Right kidney (tissue), 1 donor: ENCODE data around the gene HOXA9.

ENCODE experiments used
- DNase-seq: peaks from one replicate; pipeline ENCODE4 v3.0.0-alpha.2; 2016

Gene HOXA9

GRCh38 chr7:27113991-27114769, 51.2 kb downstream of the HOXA9 start:
- peak; percentile 59 for DNase-seq

DNA sequence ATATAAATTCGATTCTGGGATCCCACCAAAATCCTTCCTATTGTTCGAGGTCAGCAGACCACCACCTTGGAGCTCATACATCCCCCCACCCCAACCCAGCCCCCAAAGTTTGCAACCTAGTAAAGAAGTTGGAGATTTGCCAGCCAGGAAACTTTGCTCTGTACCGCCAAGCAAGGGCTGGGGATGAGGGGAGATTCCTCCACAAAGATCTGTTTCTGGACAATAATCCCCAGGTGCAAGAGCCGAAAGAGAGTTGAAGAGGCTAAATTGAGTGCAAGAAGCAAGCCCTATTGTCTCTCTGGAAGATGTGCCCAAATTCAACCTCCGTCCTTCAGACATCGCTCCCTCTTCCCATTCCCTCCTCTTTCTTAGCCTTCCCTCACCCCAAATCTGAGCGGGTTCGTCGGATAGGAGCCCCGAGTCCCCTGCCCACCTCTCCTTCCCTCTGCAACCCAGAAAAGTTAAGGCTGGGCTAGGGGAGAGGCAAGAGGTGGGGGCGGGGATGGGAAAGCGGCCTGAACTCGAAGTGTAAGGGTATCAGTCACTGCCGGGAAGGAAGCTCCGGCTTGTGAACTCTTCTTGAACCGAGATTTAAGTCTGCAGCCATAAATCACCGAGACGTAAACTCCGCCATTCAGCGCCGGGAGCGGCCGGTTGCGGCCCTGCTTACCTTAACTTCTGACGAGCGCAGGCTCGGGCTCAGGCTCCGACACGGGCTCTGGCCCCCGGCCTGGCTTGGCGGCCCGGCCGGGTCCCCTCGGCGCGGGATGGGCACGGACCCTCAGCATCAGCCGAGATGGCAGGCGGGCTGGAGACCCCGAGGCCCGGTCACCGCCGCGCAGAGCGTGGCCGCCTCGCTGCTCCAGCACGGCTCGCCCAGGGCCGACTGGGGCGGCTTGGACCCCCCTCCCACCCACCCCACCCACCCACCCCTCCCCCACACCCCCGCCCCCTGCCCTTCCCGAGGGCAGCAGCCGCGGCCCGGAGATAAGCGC, 52.1 kb downstream of the HOXA9 start:
- peak; percentile 93 for DNase-seq
